Measurements from ENCODE around the gene ANKRD6.

The ANKRD6 gene

DNA sequence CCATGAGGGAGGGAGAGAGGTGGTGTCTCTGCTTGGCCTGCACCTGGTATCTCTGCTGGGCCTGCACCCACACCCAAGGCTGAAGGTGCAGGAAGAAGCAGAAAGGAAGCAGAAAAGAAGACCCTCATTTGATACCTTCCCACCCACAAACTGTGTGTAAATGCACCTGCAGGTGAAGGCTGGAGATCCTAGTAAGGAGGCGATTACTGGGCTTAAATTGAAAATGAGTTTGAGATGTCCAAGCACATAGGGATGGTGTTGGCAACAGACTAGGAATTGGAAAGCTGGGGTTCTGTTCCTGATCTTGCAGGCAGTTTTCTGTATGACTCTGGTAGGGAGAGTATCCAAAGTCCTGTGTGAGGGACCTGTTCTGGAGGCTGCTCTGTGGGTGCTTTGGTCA, 130.9 kb downstream of the ANKRD6 start:
- Mint-ChIP-seq H3K27me3 (ENCODE audit: low read depth) (peaks cover 15% of the 10 kb centered on the region), H3K36me3 (ENCODE audit: low read depth) (peaks cover 3% of the 10 kb centered on the region), H3K9me3 (no peaks in the 10 kb centered on the region), H3K4me3 (no peak overlapping the region), H3K27ac (no peak overlapping the region), H3K4me1 (peaks cover 35% of the 10 kb centered on the region)
- TF ChIP-seq, protein P1, sequence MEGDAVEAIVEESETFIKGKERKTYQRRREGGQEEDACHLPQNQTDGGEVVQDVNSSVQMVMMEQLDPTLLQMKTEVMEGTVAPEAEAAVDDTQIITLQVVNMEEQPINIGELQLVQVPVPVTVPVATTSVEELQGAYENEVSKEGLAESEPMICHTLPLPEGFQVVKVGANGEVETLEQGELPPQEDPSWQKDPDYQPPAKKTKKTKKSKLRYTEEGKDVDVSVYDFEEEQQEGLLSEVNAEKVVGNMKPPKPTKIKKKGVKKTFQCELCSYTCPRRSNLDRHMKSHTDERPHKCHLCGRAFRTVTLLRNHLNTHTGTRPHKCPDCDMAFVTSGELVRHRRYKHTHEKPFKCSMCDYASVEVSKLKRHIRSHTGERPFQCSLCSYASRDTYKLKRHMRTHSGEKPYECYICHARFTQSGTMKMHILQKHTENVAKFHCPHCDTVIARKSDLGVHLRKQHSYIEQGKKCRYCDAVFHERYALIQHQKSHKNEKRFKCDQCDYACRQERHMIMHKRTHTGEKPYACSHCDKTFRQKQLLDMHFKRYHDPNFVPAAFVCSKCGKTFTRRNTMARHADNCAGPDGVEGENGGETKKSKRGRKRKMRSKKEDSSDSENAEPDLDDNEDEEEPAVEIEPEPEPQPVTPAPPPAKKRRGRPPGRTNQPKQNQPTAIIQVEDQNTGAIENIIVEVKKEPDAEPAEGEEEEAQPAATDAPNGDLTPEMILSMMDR (IDR thresholded peaks at IDR 0.05; ENCODE audit: unreplicated experiment in 3 of 3) = no peak

DNA sequence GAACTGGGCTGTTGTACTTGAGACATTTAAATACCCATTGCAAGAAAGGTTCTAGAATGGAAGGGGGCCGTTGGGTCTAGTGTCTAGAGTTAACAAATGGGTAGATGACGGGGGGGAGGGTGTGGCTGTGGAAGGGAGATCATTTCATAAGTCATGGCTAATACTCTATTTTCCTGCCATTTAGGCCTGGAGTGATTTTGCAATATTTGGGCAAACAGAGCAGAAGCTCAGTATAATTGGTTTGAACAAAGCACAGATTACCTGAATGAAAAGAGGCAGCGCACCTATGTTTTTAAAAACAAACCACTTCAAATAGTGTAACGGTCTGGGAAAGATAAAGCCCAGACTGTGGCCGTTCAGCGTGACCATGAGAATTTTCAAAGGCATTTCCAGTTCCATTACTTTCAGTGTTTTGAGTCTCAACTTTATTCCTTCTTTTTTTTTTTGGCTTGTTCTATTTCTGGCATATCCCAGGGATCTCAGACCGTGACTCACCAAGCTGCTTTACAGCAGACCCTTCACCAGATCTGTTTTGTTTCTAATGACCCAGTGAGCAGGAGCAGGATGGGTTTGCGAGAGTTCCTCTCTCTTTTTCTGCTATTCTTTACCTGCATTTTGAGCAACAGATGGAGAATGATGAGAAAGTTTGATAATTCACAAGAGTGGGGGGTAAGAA, 131.9 kb downstream of the ANKRD6 start:
- H3K27ac Mint-ChIP-seq = peak overlapping the region; percentile 30 to 66 (median 35)
- H3K27me3 Mint-ChIP-seq (ENCODE audit: low read depth) = peaks cover 15% of the 10 kb centered on the region
- H3K4me3 Mint-ChIP-seq = no peak overlapping the region
- H3K4me1 Mint-ChIP-seq = peaks cover 35% of the 10 kb centered on the region
- H3K9me3 Mint-ChIP-seq = no peaks in the 10 kb centered on the region
- TF ChIP-seq, protein P1 (IDR thresholded peaks at IDR 0.05; ENCODE audit: unreplicated experiment in 3 of 3) = no peak
- H3K36me3 Mint-ChIP-seq (ENCODE audit: low read depth) = peaks cover 3% of the 10 kb centered on the region

DNA sequence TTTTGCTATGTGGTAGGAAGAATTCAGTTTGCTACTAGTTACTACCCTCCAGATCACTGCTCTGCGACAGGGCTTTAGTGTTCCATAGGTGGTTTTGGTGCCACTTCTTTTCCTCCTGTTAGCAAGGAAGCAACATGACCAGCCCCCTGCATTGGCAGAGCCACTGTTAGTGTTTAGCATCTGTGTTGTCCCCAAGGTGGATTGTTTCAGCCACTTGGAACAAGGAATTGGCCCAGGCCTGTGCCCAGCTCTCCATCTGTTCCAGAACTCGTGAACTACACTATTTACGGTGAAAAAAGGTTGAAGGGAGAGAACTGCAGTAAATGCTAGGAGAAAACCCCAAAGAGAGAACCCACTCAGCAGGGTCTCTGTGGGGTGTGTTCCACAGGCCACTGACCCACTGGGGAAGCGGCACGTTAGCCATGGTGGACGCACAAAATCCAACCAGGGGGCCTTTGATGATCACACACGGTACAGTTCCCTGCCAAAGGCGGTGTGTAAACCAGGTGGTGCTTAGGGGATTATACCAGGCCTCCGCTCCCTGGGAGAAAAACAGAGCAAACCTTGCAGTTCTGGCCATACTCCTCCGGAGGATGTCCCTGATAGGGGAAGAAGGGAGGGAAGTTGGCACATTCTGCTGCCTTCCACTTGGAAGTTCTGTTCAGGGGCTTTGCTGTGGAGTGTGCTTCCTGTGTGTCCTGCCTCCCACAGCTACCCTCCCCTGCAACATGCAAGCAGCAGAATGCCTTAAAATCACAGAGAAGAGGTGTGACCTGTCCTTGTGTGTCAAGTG, 133.3 kb downstream of the ANKRD6 start:
- peaks cover 35% of the 10 kb centered on the region for H3K4me1 Mint-ChIP-seq
- no peak overlapping the region for H3K27ac Mint-ChIP-seq
- TF ChIP-seq, protein P1 (IDR thresholded peaks at IDR 0.05; ENCODE audit: unreplicated experiment in 3 of 3) = no peak
- H3K4me3 Mint-ChIP-seq = no peak overlapping the region
- no peaks in the 10 kb centered on the region for H3K9me3 Mint-ChIP-seq
- peaks cover 7% of the 10 kb centered on the region for H3K36me3 Mint-ChIP-seq (ENCODE audit: low read depth)
- peaks cover 15% of the 10 kb centered on the region for H3K27me3 Mint-ChIP-seq (ENCODE audit: low read depth)

DNA sequence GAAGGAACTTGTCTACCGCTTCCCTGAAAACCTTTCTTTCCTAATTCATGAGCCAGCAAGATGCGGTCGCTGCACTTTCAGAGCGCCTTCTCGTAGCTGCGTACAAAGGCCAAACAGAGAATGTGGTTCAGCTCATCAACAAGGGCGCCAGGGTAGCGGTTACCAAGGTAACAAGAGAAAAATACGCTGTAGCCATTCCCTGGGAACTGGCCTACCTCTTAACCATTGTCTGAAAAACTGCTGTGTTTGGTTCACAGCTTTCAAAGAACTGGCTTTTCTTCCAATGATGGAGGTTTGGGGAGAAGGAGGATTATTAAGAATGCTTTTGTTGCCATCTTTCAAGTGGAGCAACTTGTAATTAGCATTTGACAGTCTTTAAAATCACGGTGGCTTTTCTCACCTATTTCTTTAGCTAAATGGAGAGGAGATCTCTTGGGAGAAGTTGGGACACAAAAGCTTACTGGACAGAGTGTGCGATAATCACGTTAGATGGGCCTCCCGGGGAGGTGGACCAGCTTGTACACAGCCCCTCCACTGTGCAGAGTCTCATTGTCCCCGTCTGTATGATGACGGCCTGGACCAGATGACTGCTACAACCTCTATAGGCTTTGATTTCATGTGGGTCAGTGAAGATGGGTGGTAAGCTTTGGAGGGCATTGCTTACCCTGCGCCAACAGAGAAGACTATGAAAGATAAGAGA, 134.1 kb downstream of the ANKRD6 start:
- Mint-ChIP-seq H3K27me3 (ENCODE audit: low read depth) (peaks cover 13% of the 10 kb centered on the region), H3K27ac (peak overlapping the region in 2 of 3 experiments; percentile 4 to 12), H3K4me1 (peaks cover 31% of the 10 kb centered on the region), H3K9me3 (no peaks in the 10 kb centered on the region), H3K36me3 (ENCODE audit: low read depth) (peaks cover 15% of the 10 kb centered on the region), H3K4me3 (no peak overlapping the region)
- TF ChIP-seq, protein P1 (IDR thresholded peaks at IDR 0.05; ENCODE audit: unreplicated experiment in 3 of 3) = no peak

DNA sequence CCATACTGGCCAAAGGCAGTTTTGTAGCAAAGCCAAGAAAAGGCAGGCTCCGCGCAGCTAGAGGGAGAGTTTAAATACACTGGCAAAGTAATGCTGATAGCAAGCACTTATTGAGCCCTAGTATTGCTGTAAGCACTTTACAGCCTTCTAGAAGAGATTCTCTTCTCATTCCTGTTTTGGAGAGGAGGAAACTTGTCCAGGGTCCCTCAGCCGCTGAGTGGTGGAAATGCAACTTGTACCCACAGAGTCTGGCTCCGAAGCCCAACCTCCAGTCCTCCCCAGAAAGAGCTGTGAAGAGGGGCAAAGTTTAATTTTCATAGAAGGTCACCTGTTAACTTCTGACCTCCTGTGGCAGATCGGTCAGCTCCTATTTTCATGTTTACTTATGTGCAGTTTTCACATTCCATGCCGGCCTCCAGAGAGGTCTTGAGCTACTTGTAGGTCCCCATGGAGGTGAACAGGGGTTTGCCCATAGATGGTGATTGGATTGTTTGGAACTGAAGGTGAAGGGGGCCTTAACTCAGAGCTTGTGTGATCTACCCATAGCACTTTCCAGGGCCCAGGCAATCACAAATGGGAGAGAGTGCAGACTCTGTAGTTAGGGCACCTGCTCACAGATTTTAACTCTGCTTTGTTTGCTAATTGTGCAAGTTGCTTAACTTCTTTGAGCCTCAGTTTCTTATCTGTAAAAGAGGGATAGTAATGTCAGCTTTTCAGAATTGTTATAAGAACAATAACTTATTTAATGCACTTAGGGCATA, 134.9 kb downstream of the ANKRD6 start:
- TF ChIP-seq, protein P1 (IDR thresholded peaks at IDR 0.05; ENCODE audit: unreplicated experiment in 3 of 3) = no peak
- Mint-ChIP-seq H3K4me3 (no peak overlapping the region), H3K27ac (peak overlapping the region in 1 of 3 experiments; percentile 13), H3K9me3 (no peaks in the 10 kb centered on the region), H3K4me1 (peaks cover 23% of the 10 kb centered on the region), H3K36me3 (ENCODE audit: low read depth) (peaks cover 21% of the 10 kb centered on the region), H3K27me3 (ENCODE audit: low read depth) (peaks cover 8% of the 10 kb centered on the region)

Measured in nephron (organoid).